A673 (cell line): ENCODE measurements around the gene SPTBN2. TPM values are rescaled to one million over a fixed set of nuclear protein-coding genes. Genes with fewer than 3 reads are reported as not detected.

ENCODE experiments used
- BruUV-seq: library from RNA; stranded (reverse); fragments of 400-500 nt; replicated peaks from 2 replicates; lab custom pipeline; 2021; lab: Mats Ljungman, UMichigan
- CTCF ChIA-PET: fragments of 300-600 bp; sonication (Branson Sonifier 250); formaldehyde crosslinking; loops from one replicate; lab custom pipeline; 2022; ENCODE audit warnings: antibody characterized with exemption; lab: Charles Lee
- POLR2A ChIA-PET: fragments of 300-600 bp; sonication (Branson Sonifier 250); formaldehyde crosslinking; loops from one replicate; lab custom pipeline; 2022; ENCODE audit warnings: antibody characterized with exemption; ENCODE audit not compliant: low non-redundant PET; lab: Charles Lee
- DNase-seq: peaks from one replicate; pipeline ENCODE4 v3.0.0-alpha.2; 2015; ENCODE audit warnings: low spot score
- H3K27ac ChIP-seq: fragments of 200-600 bp; sonication (generic); 2 replicates; pipeline ENCODE4 v1.5.1; 2016; ENCODE audit warnings: mixed run types, low read depth, mild to moderate bottlenecking, mixed read lengths, antibody characterized with exemption, low read length; ENCODE audit not compliant: poor library complexity, severe bottlenecking
- H3K27me3 ChIP-seq: fragments of 200-600 bp; sonication (generic); replicated peaks from 2 replicates; pipeline ENCODE4 v1.6.1; 2017; ENCODE audit warnings: mixed run types, low read depth, mild to moderate bottlenecking, mixed read lengths, antibody characterized with exemption, low read length; ENCODE audit not compliant: insufficient read depth, poor library complexity
- H3K36me3 ChIP-seq: fragments of 200-600 bp; sonication (generic); 2 replicates; pipeline ENCODE4 v1.6.1; 2016; ENCODE audit warnings: mixed run types, mild to moderate bottlenecking, mixed read lengths, antibody characterized with exemption, low read length; ENCODE audit not compliant: insufficient read depth, poor library complexity, severe bottlenecking
- H3K4me1 ChIP-seq: fragments of 200-600 bp; sonication (generic); 2 replicates; pipeline ENCODE4 v1.6.1; 2017; ENCODE audit warnings: mixed run types, mild to moderate bottlenecking, mixed read lengths, antibody characterized with exemption, low read length; ENCODE audit not compliant: insufficient read depth, poor library complexity, severe bottlenecking
- H3K4me3 ChIP-seq: fragments of 200-600 bp; sonication (generic); 2 replicates; pipeline ENCODE4 v1.5.1; 2016; ENCODE audit warnings: low read depth, mixed run types, mild to moderate bottlenecking, mixed read lengths, low read length; ENCODE audit not compliant: poor library complexity, severe bottlenecking
- H3K9me3 ChIP-seq: fragments of 200-600 bp; sonication (generic); 2 replicates; pipeline ENCODE4 v1.6.1; 2016; ENCODE audit warnings: mixed run types, low read depth, mild to moderate bottlenecking, mixed read lengths, antibody characterized with exemption, low read length; ENCODE audit not compliant: poor library complexity, severe bottlenecking
- CTCF ChIP-seq: fragments of 300-800, 200-600 bp; sonication (generic); conservative IDR thresholded peaks from 2 replicates; pipeline ENCODE4 v1.5.1; 2017; ENCODE audit warnings: low read depth, mild to moderate bottlenecking, antibody characterized with exemption, low read length, moderate library complexity, mixed read lengths
- EZH2 ChIP-seq: fragments of 200-600 bp; sonication (generic); IDR thresholded peaks from 2 replicates; pipeline ENCODE4 v1.6.1; 2017; ENCODE audit warnings: borderline replicate concordance, low read depth, mild to moderate bottlenecking, mixed read lengths, antibody characterized with exemption, low read length; ENCODE audit not compliant: poor library complexity, severe bottlenecking
- intact Hi-C: fragments of 100-400 bp; cut with micrococcal nuclease; formaldehyde crosslinking; loops from one replicate; pipeline ENCODE4 v1.10.0; 2022; ENCODE audit not compliant: unreplicated experiment
- total RNA-seq: library from RNA; stranded (reverse); gene quantifications from 2 replicates; pipeline ENCODE4 v1.2.3, GENCODE V29; 2021

SPTBN2 gene
- total RNA-seq, 1 experiment from 2014 or later, result 21.1 TPM

- Histone ChIP-seq H3K27me3 (no peaks in the 10 kb centered on the region), H3K27ac (peak overlapping the region; percentile 40), H3K9me3 (no peaks in the 10 kb centered on the region), H3K4me1 (no peaks in the 10 kb centered on the region), H3K4me3 (no peak overlapping the region), H3K36me3 (peaks cover 55% of the 10 kb centered on the region)
- BruUV-seq, result no TSS peak
- ChIA-PET POLR2A (interaction anchor here (0.6 kb wide), 1 partner anchor 403 kb away, joined by 7 read pairs; no protein-coding TSS in a partner anchor), CTCF (no interaction called here)
- intact Hi-C loops, result no loop called here
- no peak for TF ChIP-seq CTCF
- TF ChIP-seq EZH2, result no peak
- DNase-seq, result no peak
Measured at GRCh38 chr11:66659763-66660162, 69.3 kb downstream of the SPTBN2 start.

- Histone ChIP-seq H3K4me3 (no peak overlapping the region), H3K27ac (no peak overlapping the region), H3K36me3 (peaks cover 80% of the 10 kb centered on the region), H3K27me3 (no peaks in the 10 kb centered on the region), H3K4me1 (no peaks in the 10 kb centered on the region), H3K9me3 (no peaks in the 10 kb centered on the region)
- no TSS peak for BruUV-seq
- ChIA-PET POLR2A (no interaction called here), CTCF (no interaction called here)
- intact Hi-C loops, result no loop called here
- no peak for TF ChIP-seq EZH2
- no peak for TF ChIP-seq CTCF
- DNase-seq, result no peak
Measured at GRCh38 chr11:66653123-66653522, 75.9 kb downstream of the SPTBN2 start.

- intact Hi-C loops, result no loop called here
- no peaks in the 10 kb centered on the region for H3K27me3 ChIP-seq
- no peaks in the 10 kb centered on the region for H3K4me1 ChIP-seq
- H3K36me3 ChIP-seq, result peaks cover 80% of the 10 kb centered on the region
- DNase-seq, result no peak
- H3K4me3 ChIP-seq, result no peak overlapping the region
- POLR2A ChIA-PET, result no interaction called here
- TF ChIP-seq CTCF, result no peak
- TF ChIP-seq EZH2, result no peak
- no peak overlapping the region for H3K27ac ChIP-seq
- TSS peak; percentile 0 for BruUV-seq
- H3K9me3 ChIP-seq, result no peaks in the 10 kb centered on the region
- CTCF ChIA-PET, result no interaction called here
Measured at GRCh38 chr11:66652651-66653050, 76.4 kb downstream of the SPTBN2 start.
